A549 (cell line): ENCODE results near the gene AMN1. TPM values are rescaled to one million over a fixed set of nuclear protein-coding genes. Genes with fewer than 3 reads are reported as not detected.
"Not testable (repeated sequence)": the region's sequence is repeated elsewhere in the genome, so short reads cannot be mapped to it uniquely, and the experiment has no call there.

Source experiments
- ATAC-seq, 2 experiments: fragments of 200-7000 bp in 1 of 2; fragments of >200 bp in 1 of 2; cut with Nextera tagmentation in 1 of 2; cut with Tn5 transposase in 1 of 2; 3 replicates each; pipeline versions ENCODE4 v1.8.0 to v1.9.1; 2018 to 2020; ENCODE audit warnings: mild to moderate bottlenecking in 1 of 2, moderate library complexity in 1 of 2
- CTCF ChIA-PET: fragments of 300-600 bp; sonication (Branson Sonifier 250); formaldehyde crosslinking; extraction: SDS; loops from one replicate; lab custom pipeline; 2021; ENCODE audit warnings: antibody characterized with exemption, inconsistent platforms; lab: Yijun Ruan, JAX
- POLR2A ChIA-PET: fragments of 350-600 bp; formaldehyde crosslinking; extraction: SDS; loops from one replicate; lab custom pipeline; 2021; ENCODE audit warnings: antibody characterized with exemption, inconsistent platforms; lab: Yijun Ruan, JAX
- DNase-seq, 2 experiments: peaks; one replicate each; pipeline versions ENCODE4 v3.0.0 to v3.0.0-alpha.2; 2011 to 2016; ENCODE audit warnings: low read depth in 1 of 2, low spot score in 1 of 2
- FAIRE-seq: peaks from 2 replicates; lab custom pipeline; 2011; peaks lifted over from hg19 to GRCh38; lab: Jason Lieb, UNC
- H3K27ac ChIP-seq, 2 experiments: fragments of >200 bp; sonication (Bioruptor Twin); formaldehyde crosslinking; 3 replicates each; pipeline ENCODE4 v1.5.1; 2016 to 2017
- H3K4me1 ChIP-seq: fragments of >200 bp; sonication (Bioruptor Twin); formaldehyde crosslinking; 3 replicates; pipeline ENCODE4 v1.6.1; 2016
- H3K4me2 ChIP-seq: fragments of >200 bp; sonication (Bioruptor Twin); formaldehyde crosslinking; 3 replicates; pipeline ENCODE4 v1.6.1; 2016
- H3K4me3 ChIP-seq: fragments of >200 bp; sonication (Bioruptor Twin); formaldehyde crosslinking; 3 replicates; pipeline ENCODE4 v1.5.1; 2016
- H3K9me3 ChIP-seq: fragments of >200 bp; sonication (Bioruptor Twin); formaldehyde crosslinking; 3 replicates; pipeline ENCODE4 v1.6.1; 2016
- ATOH8 ChIP-seq: fragments of 250-450 bp; sonication (Bioruptor Pico); IDR thresholded peaks from 2 replicates; pipeline ENCODE4 v1.5.0; 2020; ENCODE audit warnings: low read depth, mild to moderate bottlenecking, moderate library complexity
- BCL3 ChIP-seq: fragments of >200 bp; sonication (Bioruptor Twin); formaldehyde crosslinking; IDR thresholded peaks from 3 replicates; pipeline ENCODE4 v1.6.1; 2016
- CBX2 ChIP-seq: fragments of 200-600 bp; sonication (generic); IDR thresholded peaks from 2 replicates; pipeline ENCODE4 v1.6.1; 2016; ENCODE audit warnings: low read depth, mild to moderate bottlenecking, borderline replicate concordance
- CEBPB ChIP-seq, 2 experiments: fragments of >200 bp in 1 of 2; sonication (Bioruptor Twin) in 1 of 2; formaldehyde crosslinking in 1 of 2; IDR thresholded peaks; 2 replicates each; pipeline ENCODE4 v1.6.1; 2012 to 2016
- CHD4 ChIP-seq: fragments of 200-600 bp; sonication (generic); IDR thresholded peaks from 2 replicates; pipeline ENCODE4 v1.6.1; 2016; ENCODE audit warnings: antibody characterized with exemption, mild to moderate bottlenecking, borderline replicate concordance
- CTCF ChIP-seq: fragments of >200 bp; sonication (Bioruptor Twin); formaldehyde crosslinking; IDR thresholded peaks from 3 replicates; pipeline ENCODE4 v1.5.1; 2016
- FOXS1 ChIP-seq: fragments of 250-450 bp; sonication (Bioruptor Pico); IDR thresholded peaks from 2 replicates; pipeline ENCODE4 v1.5.0; 2020; ENCODE audit warnings: mild to moderate bottlenecking, moderate library complexity
- HEYL ChIP-seq: fragments of 250-450 bp; sonication (Bioruptor Pico); IDR thresholded peaks from 2 replicates; pipeline ENCODE4 v1.8.0; 2021; ENCODE audit warnings: mild to moderate bottlenecking, moderate library complexity
- HMGXB4 ChIP-seq: fragments of 250-450 bp; sonication (Bioruptor Pico); IDR thresholded peaks from 2 replicates; pipeline ENCODE4 v1.5.0; 2021; ENCODE audit warnings: mild to moderate bottlenecking, moderate library complexity, borderline replicate concordance
- HOXA7 ChIP-seq: fragments of 250-450 bp; sonication (Bioruptor Pico); IDR thresholded peaks from 2 replicates; pipeline ENCODE4 v1.5.0; 2020; ENCODE audit warnings: mild to moderate bottlenecking, moderate library complexity
- HOXB13 ChIP-seq: fragments of 250-450 bp; sonication (Bioruptor Pico); IDR thresholded peaks from 2 replicates; pipeline ENCODE4 v1.5.0; 2020; ENCODE audit warnings: low read depth, mild to moderate bottlenecking, moderate library complexity
- JUNB ChIP-seq: fragments of >200 bp; sonication (Bioruptor Twin); formaldehyde crosslinking; IDR thresholded peaks from 2 replicates; pipeline ENCODE4 v1.6.1; 2016
- NPAS2 ChIP-seq: fragments of 250-450 bp; sonication (Bioruptor Pico); IDR thresholded peaks from 2 replicates; pipeline ENCODE4 v1.8.0; 2022; ENCODE audit warnings: mild to moderate bottlenecking, moderate library complexity, borderline replicate concordance
- NR3C1 ChIP-seq: fragments of >200 bp; sonication (Bioruptor Twin); formaldehyde crosslinking; IDR thresholded peaks from 3 replicates; pipeline ENCODE4 v1.6.1; 2017
- POLR2A ChIP-seq: IDR thresholded peaks from 2 replicates; pipeline ENCODE4 v1.6.1; 2012; ENCODE audit warnings: mild to moderate bottlenecking, low read length
- RAD21 ChIP-seq, 2 experiments: fragments of >200 bp in 1 of 2; sonication (Bioruptor Twin) in 1 of 2; formaldehyde crosslinking in 1 of 2; IDR thresholded peaks in 1 of 2; conservative IDR thresholded peaks in 1 of 2; 2 replicates in 1 of 2; 3 replicates in 1 of 2; pipeline ENCODE4 v1.6.1; 2012 to 2018; ENCODE audit warnings: inconsistent platforms in 1 of 2
- RCOR1 ChIP-seq: fragments of 150-350 bp; IDR thresholded peaks from 2 replicates; pipeline ENCODE4 v1.6.1; 2014; ENCODE audit warnings: antibody characterized with exemption, low read length, low read depth
- SMC3 ChIP-seq: fragments of >200 bp; sonication (Bioruptor Twin); formaldehyde crosslinking; IDR thresholded peaks from 3 replicates; pipeline ENCODE4 v1.6.1; 2018; ENCODE audit warnings: inconsistent platforms
- SREBF2 ChIP-seq: fragments of 450-650 bp; IDR thresholded peaks from 2 replicates; pipeline ENCODE4 v1.6.1; 2014; ENCODE audit warnings: mild to moderate bottlenecking, moderate library complexity
- TFCP2L1 ChIP-seq: fragments of 250-450 bp; sonication (Bioruptor Pico); IDR thresholded peaks from 2 replicates; pipeline ENCODE4 v1.5.0; 2021; ENCODE audit warnings: mild to moderate bottlenecking
- TP53 ChIP-seq: fragments of 250-450 bp; sonication (Bioruptor Pico); IDR thresholded peaks from 2 replicates; pipeline ENCODE4 v1.5.0; 2021; ENCODE audit warnings: mild to moderate bottlenecking, moderate library complexity
- ZC3H11A ChIP-seq: fragments of 450-650 bp; IDR thresholded peaks from 2 replicates; pipeline ENCODE4 v1.6.1; 2014; ENCODE audit warnings: antibody characterized with exemption, mild to moderate bottlenecking
- ZNF302 ChIP-seq: fragments of 250-450 bp; sonication (Bioruptor Pico); IDR thresholded peaks from 2 replicates; pipeline ENCODE4 v1.9.0; 2021; ENCODE audit warnings: inconsistent platforms, mild to moderate bottlenecking, moderate library complexity
- WGBS: methylation state at CpG from one replicate; pipeline ENCODE4 v1.1.6; 2017; ENCODE audit errors: missing lambda C conversion rate; 5-methylcytosine and 5-hydroxymethylcytosine counted together
- polyA plus RNA-seq, 4 experiments: library from polyadenylated mRNA; depleted of rRNA in 3 of 4; stranded (reverse); fragments of >200 nt; fragmentation: RNase III in 1 of 4; extraction: RNeasy Plus Mini Kit Qiagen cat#74134 plus additional on column Dnase treatment in 1 of 4; gene quantifications; 2 replicates in 3 of 4; 3 replicates in 1 of 4; pipeline ENCODE4 v1.2.3, GENCODE V29; 2011 to 2017
- TF ChIP-seq, protein P1 (sequence below): fragments of >200 bp; sonication (Bioruptor Twin); formaldehyde crosslinking; IDR thresholded peaks from 2 replicates; pipeline ENCODE4 v1.6.1; 2016
- TF ChIP-seq, protein P2 (sequence below): IDR thresholded peaks from 2 replicates; pipeline ENCODE4 v1.6.1; 2012

Gene AMN1
- polyA plus RNA-seq, 2 of the 4 experiments (the other 2 are of a cell fraction): 18.5 to 53.3 TPM

DNA sequence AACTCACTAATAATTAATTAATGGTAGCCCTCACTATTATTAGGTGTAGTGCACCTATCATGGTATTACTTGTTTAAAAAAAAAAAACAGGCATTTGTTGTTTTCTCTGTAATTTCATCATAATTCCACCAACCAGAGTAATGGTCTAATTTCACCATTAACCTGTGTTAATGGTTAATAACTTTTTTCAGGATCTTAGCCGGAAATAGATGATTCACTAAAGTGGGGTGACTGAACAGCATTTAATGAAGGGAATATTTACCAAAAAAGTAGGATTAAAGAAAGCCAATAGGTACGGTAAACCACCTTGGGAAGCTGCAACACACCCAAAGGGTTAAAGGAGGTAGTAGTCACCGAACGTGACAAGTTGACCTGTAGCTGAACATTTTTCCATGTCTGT is 56.3 kb downstream of the AMN1 start:
- no peak overlapping the region for H3K27ac ChIP-seq
- FAIRE-seq (no peak), ATAC-seq (no peak), DNase-seq (no peak)
- POLR2A ChIA-PET: no interaction called here
- peaks cover 13% of the 10 kb centered on the region; the same call in 2 of the 3 replicates for H3K9me3 ChIP-seq
- H3K4me3 ChIP-seq: no peak overlapping the region
- WGBS: 81% methylated on average over 4 of the region's 4 CpGs
- TF ChIP-seq CBX2 (no peak), RCOR1 (no peak)
- H3K4me1 ChIP-seq: peaks cover 5% of the 10 kb centered on the region; the same call in 1 of the 3 replicates
- H3K4me2 ChIP-seq: no peak overlapping the region
- CTCF ChIA-PET: interaction anchor here (1.7 to 2.5 kb wide), 2 partner anchors 9 to 19 kb away, joined by 5 to 8 read pairs; no protein-coding TSS in a partner anchor

DNA sequence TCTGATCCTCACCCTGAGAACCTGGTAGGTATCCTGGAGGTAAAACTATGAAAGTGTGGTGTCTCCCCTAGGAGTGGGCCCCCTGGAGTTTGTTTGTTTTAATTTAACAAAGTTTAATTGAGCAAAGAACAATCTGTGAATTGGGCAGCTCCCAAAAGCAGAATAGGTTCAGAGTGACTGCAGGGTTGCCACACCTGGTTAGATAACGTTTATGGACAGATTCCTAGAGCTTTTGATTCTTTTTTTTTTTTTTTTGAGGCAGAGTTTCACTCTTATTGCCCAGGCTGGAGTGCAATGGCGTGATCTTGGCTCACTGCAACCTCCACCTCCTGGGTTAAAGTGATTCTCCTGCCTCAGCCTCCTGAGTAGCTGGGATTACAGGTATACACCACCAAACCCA is 59.2 kb downstream of the AMN1 start:
- POLR2A ChIA-PET, DNase-seq, H3K4me3 ChIP-seq, H3K27ac ChIP-seq, H3K4me2 ChIP-seq, H3K4me1 ChIP-seq, ATAC-seq, FAIRE-seq: not testable (repeated sequence)
- CTCF ChIA-PET: interaction anchor here (0.6 to 2.4 kb wide), 4 partner anchors 16 to 643 kb away, joined by 3 to 8 read pairs (median 3); no protein-coding TSS in a partner anchor
- H3K9me3 ChIP-seq: peaks cover 15% of the 10 kb centered on the region; the same call in 2 of the 3 replicates
- WGBS: 40% methylated on average over 2 of the region's 2 CpGs

DNA sequence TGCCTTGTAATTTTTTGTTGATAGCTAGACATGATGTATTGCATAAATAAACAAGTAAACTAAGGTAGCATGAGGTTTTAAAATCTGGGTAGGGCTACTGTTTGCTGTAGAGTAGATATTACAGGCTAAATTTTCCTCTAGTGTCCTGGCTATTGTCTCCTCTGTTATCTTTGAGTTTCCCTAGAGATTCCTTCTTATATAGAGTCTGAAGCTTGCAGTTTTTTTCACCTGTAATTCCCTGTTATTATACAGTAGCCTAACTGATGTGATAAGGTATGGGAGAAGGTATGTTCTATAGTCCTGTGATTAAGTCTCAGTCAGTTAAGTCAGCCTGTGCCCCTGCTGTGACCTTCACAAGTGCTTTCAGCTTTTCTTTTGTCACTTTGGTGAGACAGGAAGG is 59.8 kb downstream of the AMN1 start:
- Histone ChIP-seq H3K4me2 (no peak overlapping the region), H3K27ac (no peak overlapping the region), H3K4me3 (no peak overlapping the region), H3K9me3 (peaks cover 15% of the 10 kb centered on the region; the same call in 2 of the 3 replicates), H3K4me1 (peaks cover 4% of the 10 kb centered on the region; the same call in 1 of the 3 replicates)
- DNase-seq (no peak), FAIRE-seq (no peak), ATAC-seq (no peak)
- ChIA-PET POLR2A (no interaction called here), CTCF (interaction anchor here (0.7 to 2.4 kb wide), 4 partner anchors 13 to 643 kb away, joined by 3 to 8 read pairs (median 4); no protein-coding TSS in a partner anchor)
- TF ChIP-seq SMC3: no peak
- TF ChIP-seq RAD21 (conservative IDR thresholded peaks at IDR 0.05 in 1 of 2, IDR thresholded peaks at IDR 0.05 in 1 of 2): no peak
- TF ChIP-seq JUNB: no peak
- TF ChIP-seq TP53 (CRISPR knock-in tag): no peak
- TF ChIP-seq FOXS1 (CRISPR knock-in tag): no peak
- no peak for TF ChIP-seq CHD4
- TF ChIP-seq, protein P1, sequence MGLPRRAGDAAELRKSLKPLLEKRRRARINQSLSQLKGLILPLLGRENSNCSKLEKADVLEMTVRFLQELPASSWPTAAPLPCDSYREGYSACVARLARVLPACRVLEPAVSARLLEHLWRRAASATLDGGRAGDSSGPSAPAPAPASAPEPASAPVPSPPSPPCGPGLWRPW: no peak
- TF ChIP-seq NR3C1: no peak

DNA sequence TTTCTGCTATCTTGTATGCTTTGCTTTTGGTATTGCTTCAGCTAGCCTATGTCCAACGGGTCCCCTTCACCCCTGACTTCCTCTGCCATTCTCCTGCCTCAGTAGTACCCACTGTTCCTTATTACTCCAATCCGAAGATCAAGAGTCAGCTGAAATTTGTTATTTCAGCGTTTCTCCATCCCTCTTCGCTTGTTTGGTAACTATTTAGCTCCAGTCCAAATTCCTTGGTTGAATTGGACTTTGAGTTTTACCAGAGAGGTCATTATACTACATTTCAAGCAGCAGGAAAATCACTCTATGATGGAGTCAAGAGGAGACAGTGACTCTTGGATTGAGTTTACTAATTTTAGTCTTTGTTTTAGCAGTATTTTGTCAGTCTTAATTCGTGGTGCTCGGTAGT is 64.8 kb downstream of the AMN1 start:
- Histone ChIP-seq H3K4me3 (no peak overlapping the region), H3K4me2 (no peak overlapping the region), H3K27ac (no peak overlapping the region), H3K4me1 (peaks cover 3% of the 10 kb centered on the region; the same call in 1 of the 3 replicates), H3K9me3 (peaks cover 6% of the 10 kb centered on the region; the same call in 2 of the 3 replicates)
- ChIA-PET CTCF (interaction anchor here (1.3 kb wide), 1 partner anchor 17 kb away, joined by 3 read pairs; no protein-coding TSS in a partner anchor), POLR2A (no interaction called here)
- FAIRE-seq: no peak
- no peak for TF ChIP-seq HEYL (CRISPR knock-in tag)
- no peak for TF ChIP-seq POLR2A
- no peak for TF ChIP-seq ZC3H11A
- no peak for TF ChIP-seq ATOH8 (CRISPR knock-in tag)
- no peak for TF ChIP-seq SREBF2
- TF ChIP-seq CTCF: no peak
- TF ChIP-seq FOXS1 (CRISPR knock-in tag): no peak
- TF ChIP-seq HMGXB4 (CRISPR knock-in tag): no peak
- TF ChIP-seq HOXB13 (CRISPR knock-in tag): no peak
- TF ChIP-seq CEBPB (IDR thresholded peaks at IDR 0.05): no peak
- no peak for TF ChIP-seq TFCP2L1 (CRISPR knock-in tag)
- TF ChIP-seq BCL3: no peak
- TF ChIP-seq ZNF302: no peak
- TF ChIP-seq, protein P2, sequence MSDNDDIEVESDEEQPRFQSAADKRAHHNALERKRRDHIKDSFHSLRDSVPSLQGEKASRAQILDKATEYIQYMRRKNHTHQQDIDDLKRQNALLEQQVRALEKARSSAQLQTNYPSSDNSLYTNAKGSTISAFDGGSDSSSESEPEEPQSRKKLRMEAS: no peak
- no peak for TF ChIP-seq CHD4
- TF ChIP-seq CBX2: no peak
- TF ChIP-seq HOXA7 (CRISPR knock-in tag): no peak
- no peak for TF ChIP-seq NPAS2
- ATAC-seq: no peak
- WGBS: 71% methylated on average over 6 of the region's 6 CpGs
- DNase-seq: no peak
